Hematopoietic multipotent progenitor cell treated with erythropoietin and hydrocortisone succinate and interleukin-3 and kit ligand, for 8 days (in vitro differentiated cells): ENCODE data around the gene PIP4K2A.
"Not testable (repeated sequence)": the region's sequence is repeated elsewhere in the genome, so short reads cannot be mapped to it uniquely, and the experiment has no call there.

ENCODE experiments used
- DNase-seq: peaks from one replicate; pipeline ENCODE4 v3.0.0-alpha.2; 2015

PIP4K2A gene

DNA sequence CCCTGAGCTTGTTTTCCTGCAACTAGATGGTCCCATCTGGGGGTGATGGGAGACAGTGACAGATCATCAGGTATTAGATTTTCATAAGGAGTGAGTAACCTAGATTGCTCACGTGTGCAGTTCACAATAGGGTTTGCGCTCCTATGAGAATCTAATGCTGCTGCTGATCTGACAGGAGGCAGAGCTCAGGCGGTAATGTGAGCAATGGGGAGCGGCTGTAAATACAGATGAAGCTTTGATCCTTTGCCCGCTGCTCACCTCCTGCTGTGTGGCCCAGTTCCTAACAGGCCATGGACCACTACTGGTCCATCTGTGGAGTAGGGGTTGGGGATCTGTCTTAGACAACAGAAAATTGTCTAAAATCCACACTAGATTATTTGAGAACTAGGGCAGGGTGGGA lies 22.3 kb downstream of the PIP4K2A start:
- DNase-seq, result not testable (repeated sequence)

DNA sequence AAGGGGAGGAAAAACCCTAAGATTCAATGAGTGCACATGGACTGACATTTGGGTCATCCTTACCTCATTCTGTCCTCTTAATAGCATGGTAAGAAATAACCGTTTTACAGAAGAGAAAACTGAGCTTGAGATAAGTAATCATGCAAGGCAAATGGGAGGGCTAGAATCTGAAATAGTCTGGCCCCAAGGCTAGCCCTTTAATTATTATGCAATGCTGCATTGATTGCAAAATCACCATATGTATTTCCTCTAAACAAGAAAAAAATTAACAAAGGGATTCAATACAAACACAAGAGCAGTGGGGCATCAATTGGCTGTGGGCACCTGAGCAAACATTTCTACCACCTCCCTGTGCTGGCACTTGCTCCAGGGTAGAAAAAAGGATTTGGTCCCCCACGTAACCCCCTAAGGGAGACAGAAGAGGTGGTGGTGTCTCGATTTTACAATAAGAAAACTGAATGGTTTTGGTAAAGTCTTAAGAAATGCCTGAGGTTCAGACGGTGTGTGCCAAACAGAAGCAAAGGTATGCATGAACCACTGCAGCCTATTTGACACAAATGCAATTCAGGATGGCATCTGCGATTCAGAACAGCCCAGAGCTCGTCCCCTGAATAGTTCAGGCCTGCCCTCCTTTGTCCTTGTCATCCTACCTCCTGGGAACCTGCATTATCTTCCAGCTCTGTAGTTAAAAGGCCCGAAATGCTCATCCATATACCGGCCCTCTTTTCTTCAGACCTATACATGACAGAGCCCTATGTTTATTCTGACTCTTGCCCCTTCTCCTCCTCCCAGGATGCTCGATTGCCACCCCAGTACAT lies 23.6 kb downstream of the PIP4K2A start:
- no peak for DNase-seq

DNA sequence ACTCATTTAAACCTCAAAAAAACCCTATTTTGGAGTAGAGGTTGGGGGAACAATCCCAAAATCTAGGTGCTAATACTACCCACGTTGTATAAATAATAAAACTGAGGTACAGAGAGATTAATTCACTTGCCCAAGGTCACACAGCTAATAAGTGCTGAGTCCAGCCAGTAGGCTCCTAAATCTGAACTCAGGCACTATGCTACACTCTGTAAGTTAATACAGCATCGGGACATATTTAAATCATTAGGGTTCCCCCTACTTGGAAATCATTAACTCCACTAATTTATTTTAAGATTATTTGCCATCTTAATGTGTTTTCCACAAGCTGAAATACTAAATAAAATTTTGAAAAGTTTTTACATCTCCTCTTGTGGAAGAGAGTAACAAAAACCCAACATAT lies 24.2 kb downstream of the PIP4K2A start:
- no peak for DNase-seq

DNA sequence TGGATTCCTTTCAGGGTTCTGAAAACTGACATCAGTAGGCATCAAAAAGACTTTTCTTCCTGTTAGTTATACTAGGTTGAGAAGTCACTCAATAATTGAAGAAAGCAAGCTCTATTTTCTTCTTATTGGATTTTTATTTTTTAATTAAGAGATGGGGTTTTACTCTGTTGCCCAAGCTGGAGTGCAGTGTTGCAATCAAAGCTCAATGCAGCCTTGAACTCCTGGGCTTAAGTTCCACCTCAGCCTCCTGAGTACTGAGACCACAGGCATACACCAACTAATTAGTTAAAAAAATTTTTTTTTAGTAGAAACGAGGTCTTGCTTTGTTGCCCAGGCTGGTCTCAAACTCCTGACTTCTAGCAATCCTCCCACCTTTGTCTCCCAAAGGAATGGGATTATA lies 28.0 kb downstream of the PIP4K2A start:
- DNase-seq, result no peak

DNA sequence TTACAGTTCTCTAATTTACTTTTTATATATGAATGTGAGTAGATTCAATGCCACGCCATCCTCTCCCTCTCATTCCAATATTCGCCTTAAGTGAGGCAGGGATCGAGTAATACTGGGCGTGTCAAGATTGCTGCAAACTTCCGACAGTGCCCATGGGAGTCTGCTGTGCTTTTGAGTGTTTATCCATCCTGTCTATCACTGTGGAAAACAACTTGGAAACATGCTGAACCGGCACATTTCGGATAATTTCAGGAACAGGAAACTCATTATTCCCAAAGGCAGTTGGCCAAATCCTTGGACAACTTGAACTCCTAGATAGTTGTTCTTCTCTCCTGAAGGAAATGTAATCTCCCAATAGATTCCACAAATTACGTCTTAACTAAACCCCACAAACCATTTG lies 28.5 kb downstream of the PIP4K2A start:
- DNase-seq, result no peak

DNA sequence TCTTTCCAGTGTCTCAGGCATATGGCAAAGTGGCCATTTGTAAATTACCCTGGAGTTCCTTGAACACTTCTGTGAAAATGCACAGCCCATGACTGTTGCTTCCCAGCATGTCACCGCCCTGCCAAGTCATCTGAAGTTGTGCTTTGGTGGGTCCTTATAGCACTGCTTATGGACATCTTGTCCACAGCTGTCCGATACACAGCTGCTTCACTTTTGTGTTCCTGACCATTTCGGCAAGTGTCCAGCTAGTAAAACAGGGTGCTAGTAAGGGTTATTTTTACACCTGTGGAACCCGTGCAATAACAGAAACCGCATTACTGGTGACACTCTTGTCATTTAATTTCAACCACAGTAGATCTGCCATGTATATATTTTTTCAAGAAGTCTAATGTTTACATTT lies 29.7 kb downstream of the PIP4K2A start:
- peak; percentile 50 for DNase-seq

DNA sequence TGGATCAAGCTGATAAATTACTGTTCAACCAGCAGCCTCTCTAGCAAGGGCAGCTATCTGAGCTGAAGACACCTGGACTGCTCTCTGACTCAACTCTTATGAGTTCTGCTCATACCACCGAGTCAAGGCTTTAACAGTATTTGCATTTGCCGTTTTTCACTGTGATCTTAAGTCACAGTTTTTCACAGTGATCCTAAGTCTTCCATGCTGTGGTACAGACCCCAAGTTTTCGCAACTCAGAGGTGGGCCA lies 31.3 kb downstream of the PIP4K2A start:
- DNase-seq, result no peak

DNA sequence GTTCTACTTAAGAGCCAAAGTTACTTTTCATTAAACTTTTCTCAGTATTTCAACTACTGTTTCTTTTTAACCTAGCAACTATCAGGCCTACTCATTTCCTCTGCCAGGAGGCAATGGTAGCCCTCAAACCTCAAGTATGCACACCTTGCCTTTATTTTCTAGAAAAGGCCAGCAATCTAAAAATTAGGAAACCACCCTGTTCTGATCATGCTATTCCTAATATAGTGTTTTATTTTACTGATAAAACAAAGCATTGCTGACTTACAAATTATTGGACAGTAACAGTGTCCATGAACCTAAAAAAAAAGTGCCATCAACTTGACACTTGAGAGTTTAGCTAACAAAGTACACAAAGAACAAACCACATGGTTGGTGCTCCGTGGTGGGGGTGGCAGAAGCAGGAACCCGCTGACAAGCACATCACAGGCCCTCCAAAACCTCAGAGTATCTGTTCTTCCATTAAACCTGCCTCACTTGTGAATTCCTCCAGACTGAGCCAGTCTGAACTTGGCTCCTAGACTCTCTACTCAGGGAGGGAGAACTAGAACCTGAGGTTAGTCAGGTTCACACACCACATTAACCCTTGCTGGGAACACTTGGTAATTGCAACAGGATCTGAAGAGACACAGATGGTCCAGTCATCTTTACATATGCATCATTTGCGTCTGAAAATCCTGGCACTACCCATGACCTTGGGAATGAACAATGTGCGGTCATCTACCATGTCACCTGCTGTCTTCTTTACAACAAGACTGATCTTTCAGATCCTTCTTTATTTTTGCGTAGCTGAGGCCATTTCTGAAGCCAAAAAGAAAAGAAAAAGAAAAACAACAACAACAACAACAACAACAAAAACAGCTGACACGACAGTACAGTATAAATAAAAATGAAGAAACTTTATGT lies 31.9 kb downstream of the PIP4K2A start:
- DNase-seq, result peak; percentile 63

DNA sequence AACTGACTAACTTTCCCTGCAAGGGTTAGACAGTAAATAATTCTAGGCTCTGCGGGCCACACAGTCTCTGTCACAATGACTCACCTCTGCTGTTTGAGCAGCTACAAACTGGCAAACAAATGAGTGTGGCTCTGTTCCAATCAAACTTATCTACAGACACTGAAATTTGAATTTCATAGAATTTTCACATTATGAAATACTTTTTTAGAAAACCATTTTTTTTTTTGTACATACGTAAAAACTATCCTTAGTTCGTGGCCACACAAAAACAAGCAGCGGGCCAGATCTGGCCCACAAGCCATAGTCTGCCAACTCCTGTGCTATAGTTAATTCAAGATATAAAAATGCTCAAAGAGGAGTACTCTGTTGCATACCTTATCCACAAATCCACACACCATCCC lies 32.6 kb downstream of the PIP4K2A start:
- DNase-seq, result peak; percentile 91

DNA sequence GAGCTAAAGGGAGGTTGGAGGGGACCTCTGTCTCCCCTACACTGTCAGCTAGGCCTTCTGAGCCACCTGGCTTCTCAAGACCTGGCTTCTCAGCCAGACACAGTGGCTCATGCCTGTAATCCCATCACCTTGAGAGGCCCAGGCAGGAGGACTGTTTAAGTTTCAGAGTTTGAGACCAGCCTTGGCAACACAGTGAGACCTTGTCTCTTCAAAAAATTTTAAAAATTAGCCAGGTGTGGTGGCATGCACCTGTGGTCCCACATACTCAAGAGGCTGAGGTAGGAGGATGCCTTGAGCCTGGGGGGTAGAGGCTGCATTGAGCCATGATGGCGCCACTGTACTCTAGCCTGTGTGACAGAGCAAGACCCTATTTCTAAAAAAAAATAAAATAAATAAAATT lies 33.1 kb downstream of the PIP4K2A start:
- no peak for DNase-seq

DNA sequence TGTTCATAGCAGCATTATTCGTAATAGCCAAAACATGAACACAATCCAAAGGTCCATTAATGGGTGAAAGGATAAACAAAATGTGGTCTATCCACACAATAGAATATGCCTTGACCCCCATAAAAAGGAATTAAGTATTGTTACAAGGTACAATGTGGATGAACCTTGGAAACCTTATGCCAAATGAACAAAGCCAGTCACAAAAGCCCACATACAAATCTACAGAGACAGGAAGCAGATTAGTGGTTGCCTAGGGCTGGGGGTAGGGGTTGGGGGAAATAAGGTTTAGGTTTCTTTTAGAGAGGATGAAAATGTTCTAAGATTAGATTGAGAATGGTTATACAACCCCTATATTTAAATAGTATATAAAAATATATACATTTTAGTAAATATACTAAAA lies 34.8 kb downstream of the PIP4K2A start:
- DNase-seq, result no peak

DNA sequence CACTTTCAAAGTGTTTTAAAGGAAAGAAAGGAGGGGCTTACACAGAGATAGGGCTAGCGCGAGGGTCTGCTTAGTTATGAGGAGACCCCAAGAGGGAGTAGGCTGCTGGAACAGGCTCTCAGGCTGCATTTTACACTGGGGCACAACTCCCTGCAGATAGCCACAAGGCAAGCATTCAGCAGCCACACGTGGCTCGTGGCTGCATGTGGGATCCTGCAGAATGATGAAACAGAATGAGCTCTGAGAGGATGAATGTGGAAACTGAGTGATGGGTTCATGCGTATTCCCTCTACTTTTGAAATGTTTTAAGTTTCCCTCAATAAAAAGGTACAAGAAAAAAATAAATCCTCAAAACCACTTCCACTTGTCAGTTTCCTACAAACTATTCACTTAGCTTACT lies 37.0 kb downstream of the PIP4K2A start:
- DNase-seq, result no peak

DNA sequence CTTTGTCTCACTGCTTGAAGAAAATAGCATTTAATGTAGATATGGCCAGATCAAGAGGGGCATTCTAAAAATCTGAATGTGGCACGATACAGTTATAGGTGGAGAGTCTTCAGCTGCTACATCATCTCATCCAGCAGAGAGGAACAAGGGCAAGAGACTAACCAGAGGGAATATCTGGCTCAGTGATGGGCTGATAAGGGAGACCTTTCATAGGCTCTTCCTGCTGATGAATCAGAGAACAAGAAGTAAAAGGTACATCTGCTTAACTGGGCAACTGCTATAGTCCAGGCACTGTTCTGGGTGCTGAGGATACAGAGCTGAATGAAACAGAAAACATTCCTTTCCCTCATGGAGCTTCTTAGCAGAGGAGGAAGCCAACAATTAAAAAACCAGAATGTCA lies 37.9 kb downstream of the PIP4K2A start:
- peak; percentile 43 for DNase-seq

DNA sequence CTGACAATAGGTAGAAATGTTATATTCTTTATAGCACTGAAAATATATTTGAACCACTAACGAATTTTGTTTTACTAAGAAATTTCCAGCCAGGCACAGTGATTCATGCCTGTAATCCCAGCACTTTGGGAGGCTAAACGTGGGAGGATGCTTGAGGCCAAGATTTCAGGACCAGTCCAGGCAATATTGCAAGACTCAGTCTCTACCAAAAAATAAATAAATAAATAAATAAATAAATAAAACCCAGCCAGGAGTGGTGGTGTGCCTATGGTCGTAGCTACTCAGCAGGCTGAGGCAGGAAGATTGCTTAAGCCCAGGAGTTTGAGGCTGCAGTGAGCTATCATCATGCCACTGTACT lies 39.8 kb downstream of the PIP4K2A start:
- DNase-seq, result no peak

DNA sequence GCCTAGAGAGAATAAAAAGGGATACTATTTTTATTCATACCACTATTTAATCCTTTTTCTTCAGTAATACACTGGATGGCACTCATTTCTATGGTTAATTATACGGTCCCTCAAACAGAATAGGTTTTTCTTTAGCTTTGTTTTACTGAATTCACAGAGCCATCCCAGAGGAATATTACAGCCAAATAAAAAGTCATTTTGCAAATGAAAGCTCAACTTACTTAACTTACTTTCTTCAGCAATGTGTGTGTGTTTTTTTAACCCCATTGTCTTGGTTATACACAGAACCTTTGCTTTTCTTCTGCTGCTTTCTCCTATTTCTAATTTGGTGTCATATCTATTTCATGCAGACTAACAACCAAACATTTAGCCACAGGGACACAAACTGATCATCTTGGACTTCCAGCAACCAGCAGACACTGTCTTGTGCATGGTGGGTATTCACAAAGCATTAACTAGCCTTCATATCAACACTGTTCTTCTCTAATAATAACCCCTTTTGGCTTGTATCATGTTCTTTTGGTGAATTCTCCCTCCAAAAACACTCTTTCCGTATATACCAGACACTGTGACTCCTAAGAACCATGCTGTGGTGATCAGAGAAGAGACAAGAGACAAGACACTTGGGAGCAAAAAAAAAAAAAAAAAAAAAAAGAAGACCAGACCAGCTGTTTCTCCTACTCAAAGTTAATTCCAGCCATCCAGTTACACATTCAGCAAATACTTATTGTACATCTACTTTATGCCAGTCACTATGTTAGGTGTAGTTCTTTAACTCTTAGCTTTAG lies 40.4 kb downstream of the PIP4K2A start:
- peak; percentile 77 for DNase-seq

DNA sequence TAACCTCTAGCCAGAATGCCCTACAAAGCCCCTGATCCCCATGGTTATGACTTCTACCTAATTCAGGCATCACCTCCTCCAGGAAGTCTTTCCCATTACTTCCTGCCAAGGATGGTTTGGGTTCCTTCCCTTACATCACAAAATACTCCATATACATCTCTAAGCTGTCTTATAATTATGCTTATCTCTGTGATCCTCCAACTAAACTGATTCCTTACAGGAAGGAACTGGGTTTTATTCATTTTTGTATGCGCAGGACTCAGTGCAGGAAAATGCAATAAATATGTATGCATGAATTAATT lies 41.3 kb downstream of the PIP4K2A start:
- no peak for DNase-seq

DNA sequence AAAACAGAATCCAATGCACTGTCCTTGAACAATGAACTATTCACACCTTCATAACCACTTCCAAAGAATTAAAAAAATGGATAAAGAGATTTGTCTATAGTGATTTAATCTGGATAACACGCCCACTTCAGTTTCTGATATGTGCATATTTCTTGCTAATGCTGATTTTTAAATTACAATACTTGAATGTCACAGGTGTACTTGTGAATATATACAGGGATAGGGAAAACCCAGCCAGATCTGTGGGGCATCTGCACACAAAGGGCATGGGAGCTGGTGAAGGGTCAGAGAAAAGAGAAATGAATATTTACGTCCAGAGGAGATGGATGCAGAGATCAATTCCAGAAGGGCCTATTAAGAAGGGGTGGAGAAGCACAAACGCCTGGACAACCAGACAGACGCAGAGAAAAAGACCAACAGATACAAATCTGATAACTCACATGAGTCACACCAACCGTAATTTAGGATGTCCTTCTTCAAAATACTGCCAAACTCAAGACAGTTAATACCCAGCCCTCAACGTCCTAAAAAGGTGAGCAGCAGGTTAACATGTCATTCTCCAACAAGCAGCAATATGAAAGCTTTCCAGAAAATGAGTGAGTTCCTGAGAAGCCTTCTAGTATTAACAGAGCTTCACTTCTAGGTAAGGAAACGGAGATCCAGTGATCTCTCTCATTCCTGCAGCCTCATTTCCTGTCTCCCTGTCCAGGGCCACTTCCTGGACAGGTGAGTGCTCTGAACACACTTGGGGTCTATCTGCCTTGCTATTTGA lies 41.9 kb downstream of the PIP4K2A start:
- peak; percentile 69 for DNase-seq

DNA sequence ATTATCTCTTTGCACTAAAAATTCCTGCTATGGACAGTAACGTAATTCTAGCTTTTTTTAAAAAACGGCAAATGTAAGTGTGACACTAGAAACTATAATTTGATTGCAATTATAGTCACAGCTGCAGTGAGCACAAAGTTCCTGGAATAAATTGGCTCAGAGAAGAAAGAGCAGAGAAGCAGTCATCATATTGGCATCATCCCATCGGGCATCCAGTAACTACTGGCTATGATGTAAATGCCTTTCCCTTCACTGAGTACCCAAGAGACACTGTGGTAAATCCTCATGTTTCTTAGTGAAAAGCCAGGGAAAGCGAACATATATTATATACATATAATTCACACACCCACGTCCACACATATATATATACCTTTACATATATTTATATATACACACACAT lies 43.6 kb downstream of the PIP4K2A start:
- no peak for DNase-seq

DNA sequence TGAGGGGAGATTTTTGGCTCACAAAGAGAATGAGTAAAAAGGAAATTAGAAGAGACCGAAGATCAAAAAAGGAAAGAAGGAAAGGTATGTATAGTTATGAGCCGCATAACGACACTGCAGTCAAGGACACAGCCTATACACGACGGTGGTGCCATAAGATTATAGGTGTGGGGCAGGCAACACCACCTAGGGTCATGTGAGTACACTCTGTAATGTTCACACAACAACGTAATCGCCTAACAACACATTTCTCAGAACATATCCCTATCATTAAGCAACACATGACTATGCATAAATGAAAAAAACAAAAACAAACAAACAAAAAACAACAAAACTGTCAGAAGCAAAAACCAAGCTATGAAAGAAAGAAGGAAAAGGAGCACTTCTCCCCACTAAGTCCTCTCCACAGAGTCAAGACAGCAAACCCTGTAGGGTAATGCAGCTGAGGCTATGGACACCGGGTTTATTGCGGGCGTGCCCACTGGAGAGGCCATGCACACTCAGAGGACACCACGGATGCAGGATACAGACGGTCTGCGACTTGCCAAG lies 45.1 kb downstream of the PIP4K2A start:
- DNase-seq, result peak; percentile 66

DNA sequence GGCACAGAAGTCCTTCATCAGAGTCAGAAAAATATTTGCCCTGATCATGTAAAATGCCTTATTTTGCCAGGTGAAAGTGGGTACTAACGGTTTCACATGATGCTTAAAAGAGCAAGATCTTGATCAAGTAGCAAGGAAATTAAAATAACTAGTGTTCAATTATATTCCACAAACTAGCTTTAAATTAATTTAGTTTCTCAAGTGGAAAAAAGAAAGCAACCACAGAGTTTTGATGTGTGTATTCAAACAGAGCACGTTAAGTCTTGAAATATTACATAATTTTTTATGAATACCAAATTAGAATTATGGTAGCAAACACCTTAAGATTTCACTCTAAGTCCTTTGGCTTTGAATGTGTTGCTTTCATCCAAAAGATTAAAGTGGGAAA lies 47.3 kb downstream of the PIP4K2A start:
- no peak for DNase-seq

DNA sequence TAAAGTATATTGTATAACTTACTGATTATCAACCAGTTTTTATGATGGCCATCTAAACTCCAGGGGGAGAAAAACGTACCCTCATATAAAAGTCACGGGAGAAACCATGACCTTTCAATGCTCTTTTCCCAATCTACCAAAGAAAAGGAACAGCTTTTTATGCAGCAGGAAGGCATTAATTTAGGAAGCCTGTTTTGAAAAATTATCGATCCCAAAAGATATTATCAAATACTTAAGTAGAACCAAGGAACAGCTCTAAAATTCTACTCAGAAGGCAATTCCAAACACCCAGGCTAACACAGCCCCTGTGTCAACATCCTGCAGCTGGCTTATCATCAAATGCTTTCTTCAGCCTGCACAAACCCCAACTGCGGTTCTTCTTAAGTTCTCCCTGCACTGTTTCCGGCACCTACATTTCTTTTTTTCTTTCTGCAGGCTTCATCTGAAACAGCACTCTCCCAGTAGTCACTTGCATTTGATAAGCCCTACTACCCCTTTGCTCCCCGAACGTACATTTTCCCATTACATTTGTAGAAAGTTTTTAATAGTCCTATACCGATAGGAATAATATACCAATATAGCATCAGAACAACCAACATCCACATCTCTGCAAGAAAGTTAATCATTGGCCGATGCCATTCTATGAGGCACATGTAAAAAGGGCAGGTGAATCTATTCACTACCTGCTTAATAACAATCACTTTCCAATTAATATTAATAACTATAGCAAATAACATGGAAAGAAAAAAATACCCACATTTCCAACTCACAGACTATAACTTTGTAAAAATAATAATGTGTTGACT lies 47.9 kb downstream of the PIP4K2A start:
- DNase-seq, result peak; percentile 87

DNA sequence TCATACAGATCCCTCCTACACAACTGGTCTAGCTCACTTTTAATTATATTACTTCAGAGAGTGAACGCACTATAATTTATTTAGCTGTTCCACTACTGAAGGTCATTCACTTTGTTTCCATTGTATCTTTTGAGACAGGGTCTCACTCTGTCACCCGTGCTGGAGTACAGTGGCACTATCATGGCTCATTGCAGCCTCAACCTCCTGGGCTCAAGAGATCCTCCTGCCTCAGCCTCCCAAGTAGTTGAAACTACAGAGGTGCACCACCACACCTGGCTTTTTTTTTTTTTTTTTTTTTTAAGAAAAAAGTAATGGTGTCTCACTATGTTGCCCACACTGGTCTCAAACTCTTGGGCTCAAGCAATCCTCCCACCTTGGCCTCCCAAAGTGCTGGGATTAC lies 49.0 kb downstream of the PIP4K2A start:
- DNase-seq, result no peak
